SK-N-MC (cell line): ENCODE results near the gene METTL6.

Experiments
- EZH2 ChIP-seq: fragments of 200-600 bp; sonication (generic); IDR thresholded peaks from one replicate; pipeline ENCODE4 v1.6.1; 2017; ENCODE audit warnings: antibody characterized with exemption
- POLR2AphosphoS5 ChIP-seq: IDR thresholded peaks from 2 replicates; pipeline ENCODE4 v1.6.1; 2012; ENCODE audit warnings: mild to moderate bottlenecking, low read depth, low read length, borderline replicate concordance

- TF ChIP-seq POLR2AphosphoS5 (no peak), EZH2 (no peak)
These were observed 39.6 kb downstream of the METTL6 start for GRCh38 chr3:15387735-15388134.
